HEK293T (cell line): ENCODE results near the gene INSRR.

Source experiments
- CTBP1 ChIP-seq: fragments of 450-650 bp; IDR thresholded peaks from 2 replicates; pipeline ENCODE4 v1.6.1; 2016; ENCODE audit warnings: borderline replicate concordance
- FOXA1 ChIP-seq: fragments of 450-650 bp; IDR thresholded peaks from 2 replicates; pipeline ENCODE4 v1.6.1; 2016; ENCODE audit warnings: mild to moderate bottlenecking
- HDGF ChIP-seq: fragments of 450-650 bp; IDR thresholded peaks from 2 replicates; pipeline ENCODE4 v1.6.1; 2017; ENCODE audit warnings: antibody characterized with exemption, borderline replicate concordance
- NFRKB ChIP-seq: fragments of 450-650 bp; IDR thresholded peaks from 2 replicates; pipeline ENCODE4 v1.6.1; 2016; ENCODE audit warnings: mild to moderate bottlenecking, moderate library complexity
- ZNF384 ChIP-seq: fragments of 450-650 bp; IDR thresholded peaks from 2 replicates; pipeline ENCODE4 v1.6.1; 2016

DNA sequence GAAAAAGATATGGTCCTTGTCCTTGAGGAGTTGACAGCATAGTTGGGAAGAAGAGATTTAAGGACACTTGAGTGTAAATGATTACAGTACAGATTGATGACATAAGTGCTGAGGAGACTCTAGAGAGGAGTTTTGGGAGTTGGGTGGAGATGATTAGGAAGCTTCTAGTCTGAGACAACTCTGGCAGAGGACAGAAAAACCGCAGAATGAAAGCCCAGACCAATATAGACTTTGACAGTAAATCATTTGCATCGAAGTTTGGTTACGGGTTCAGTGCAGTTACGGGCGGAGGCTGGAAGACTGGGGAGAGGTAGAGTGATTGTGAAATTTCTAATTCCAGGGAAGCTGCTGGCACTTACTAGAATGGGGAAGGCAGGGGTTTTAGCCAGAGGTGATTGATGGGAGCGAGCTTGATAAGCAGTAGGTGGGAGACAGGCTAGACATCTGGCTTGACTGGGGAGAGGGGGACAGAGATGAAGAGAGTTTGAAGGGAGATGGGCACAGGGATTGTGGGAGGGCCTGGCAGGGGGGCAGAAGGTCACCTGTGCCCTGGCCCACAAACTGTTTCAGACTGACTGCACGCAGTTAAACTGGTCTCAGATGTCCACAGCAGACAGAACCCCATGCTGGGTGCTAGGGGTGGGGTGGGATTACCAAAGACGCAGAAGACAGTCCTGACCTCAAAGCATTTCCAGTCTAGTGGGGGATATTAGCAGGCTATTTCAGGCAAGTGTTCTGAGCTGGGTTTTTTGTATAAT is 62.4 kb downstream of the INSRR start:
- no peak for TF ChIP-seq FOXA1
- TF ChIP-seq ZNF384 = no peak
- no peak for TF ChIP-seq HDGF
- no peak for TF ChIP-seq CTBP1
- TF ChIP-seq NFRKB = no peak
